Endothelial cell of umbilical vein (primary cell): ENCODE measurements around the gene ATXN7. TPM values are rescaled to one million over a fixed set of nuclear protein-coding genes. Genes with fewer than 3 reads are reported as not detected.

Source experiments
- BruUV-seq: library from RNA; stranded (reverse); fragments of 400-500 nt; replicated peaks from 2 replicates; lab custom pipeline; 2021; lab: Mats Ljungman, UMichigan
- CTCF ChIA-PET: fragments of 300-600, 350-600 bp; sonication (Branson Sonifier 250); formaldehyde crosslinking; loops from one replicate; lab custom pipeline; 2021; ENCODE audit warnings: antibody characterized with exemption, inconsistent platforms; lab: Charles Lee
- POLR2A ChIA-PET: fragments of 300-600, 350-600 bp; sonication (Branson Sonifier 250); formaldehyde crosslinking; loops from one replicate; lab custom pipeline; 2021; ENCODE audit warnings: antibody characterized with exemption, inconsistent platforms; lab: Charles Lee
- DNase-seq: peaks from one replicate; pipeline ENCODE4 v3.0.0-alpha.2; 2011; ENCODE audit warnings: low read depth, low spot score
- FAIRE-seq: peaks from 2 replicates; lab custom pipeline; 2011; peaks lifted over from hg19 to GRCh38; lab: Jason Lieb, UNC
- H2AFZ ChIP-seq: 2 replicates; pipeline ENCODE4 v1.6.0; 2012; ENCODE audit warnings: low read depth, low read length, control low read depth, inconsistent platforms
- H3K27ac ChIP-seq: 2 replicates; pipeline ENCODE4 v1.5.1; 2011; ENCODE audit warnings: low read depth, mild to moderate bottlenecking, control low read depth, low read length, moderate library complexity; ENCODE audit not compliant: insufficient read depth
- H3K27me3 ChIP-seq, 2 experiments: 2 replicates each; pipeline versions ENCODE4 v1.6.0 to v1.6.1; 2011; ENCODE audit warnings: low read length in 2 of 2, mixed read lengths in 1 of 2; ENCODE audit not compliant: control insufficient read depth in 2 of 2, insufficient read depth in 2 of 2
- H3K36me3 ChIP-seq, 2 experiments: 2 replicates in 1 of 2; 3 replicates in 1 of 2; pipeline ENCODE4 v1.5.1; 2011; ENCODE audit warnings: low read length in 2 of 2, mild to moderate bottlenecking in 1 of 2, moderate library complexity in 1 of 2; ENCODE audit not compliant: control insufficient read depth in 2 of 2, insufficient read depth in 2 of 2; ENCODE audit errors: extremely low read depth in 1 of 2
- H3K4me1 ChIP-seq: 3 replicates; pipeline ENCODE4 v1.5.1; 2011; ENCODE audit warnings: mild to moderate bottlenecking, low read length; ENCODE audit not compliant: control insufficient read depth, insufficient read depth; ENCODE audit errors: extremely low read depth
- H3K4me2 ChIP-seq: 2 replicates; pipeline ENCODE4 v1.6.1; 2011; ENCODE audit warnings: low read length, control low read depth, mixed read lengths; ENCODE audit not compliant: insufficient read depth
- H3K4me3 ChIP-seq, 3 experiments: fragments of 200-600 bp in 1 of 3; sonication (generic), shearing (Covaris generic) in 1 of 3; replicated peaks in 1 of 3; 2 replicates each; pipeline ENCODE4 v1.5.1; 2011 to 2016; ENCODE audit warnings: control low read depth in 3 of 3, low read length in 3 of 3, mild to moderate bottlenecking in 2 of 3, inconsistent platforms in 1 of 3, low read depth in 1 of 3, moderate library complexity in 1 of 3; ENCODE audit not compliant: insufficient read depth in 1 of 3
- H3K79me2 ChIP-seq: 2 replicates; pipeline ENCODE4 v1.6.0; 2012; ENCODE audit warnings: low read length, inconsistent platforms; ENCODE audit not compliant: control insufficient read depth, insufficient read depth
- H3K9ac ChIP-seq: replicated peaks from 2 replicates; pipeline ENCODE3; 2011; ENCODE audit warnings: low read length, control low read depth; ENCODE audit not compliant: insufficient read depth; ENCODE audit errors: extremely low read depth
- H3K9me1 ChIP-seq: replicated peaks from 3 replicates; pipeline ENCODE4 v1.6.0; 2011; ENCODE audit warnings: mild to moderate bottlenecking, low read length; ENCODE audit not compliant: control insufficient read depth, insufficient read depth; ENCODE audit errors: extremely low read depth
- H3K9me3 ChIP-seq: replicated peaks from 2 replicates; pipeline ENCODE4 v1.5.1; 2012; ENCODE audit warnings: low read length, inconsistent platforms; ENCODE audit not compliant: control insufficient read depth, insufficient read depth
- H4K20me1 ChIP-seq: replicated peaks from 2 replicates; pipeline ENCODE3; 2011; ENCODE audit warnings: mild to moderate bottlenecking, low read length; ENCODE audit not compliant: control insufficient read depth, insufficient read depth; ENCODE audit errors: extremely low read depth
- CTCF ChIP-seq, 2 donors: IDR thresholded peaks; 1 replicate in 1 of 2; 2 replicates in 1 of 2; pipeline ENCODE4 v1.5.1; 2011; ENCODE audit warnings: low read length in 2 of 2, mild to moderate bottlenecking in 2 of 2, moderate library complexity in 2 of 2, control low read depth in 1 of 2, inconsistent platforms in 1 of 2, low read depth in 1 of 2; ENCODE audit not compliant: insufficient read depth in 1 of 2; ENCODE audit errors: extremely low read depth in 1 of 2
- FOS ChIP-seq: IDR thresholded peaks from 2 replicates; pipeline ENCODE4 v1.6.1; 2011; ENCODE audit warnings: mild to moderate bottlenecking, low read length, moderate library complexity, borderline replicate concordance; ENCODE audit not compliant: insufficient read depth
- JUN ChIP-seq: IDR thresholded peaks from 2 replicates; pipeline ENCODE4 v1.6.1; 2011; ENCODE audit warnings: borderline replicate concordance, low read depth; ENCODE audit not compliant: insufficient read length, insufficient read depth
- POLR2A ChIP-seq: IDR thresholded peaks from 2 replicates; pipeline ENCODE4 v1.6.1; 2012; ENCODE audit warnings: low read depth, mild to moderate bottlenecking, control low read depth, low read length
- POLR2AphosphoS5 ChIP-seq: IDR thresholded peaks from 2 replicates; pipeline ENCODE4 v1.6.1; 2012; ENCODE audit warnings: low read depth, mild to moderate bottlenecking, control low read depth, low read length, moderate library complexity; ENCODE audit not compliant: insufficient read depth
- dilution Hi-C: fragments of 300-500 bp; cut with MboI; formaldehyde crosslinking; loops from one replicate; pipeline ENCODE4 v1.15.0; 2019; ENCODE audit warnings: low sequenced_read_pairs; ENCODE audit not compliant: extremely low pct_ligation_motif_present
- intact Hi-C: fragments of 100-400 bp; cut with micrococcal nuclease; formaldehyde crosslinking; loops from one replicate; pipeline ENCODE4 v1.10.0; 2022
- polyA plus RNA-seq, 4 experiments: library from polyadenylated mRNA; depleted of rRNA in 3 of 4; stranded (reverse) in 3 of 4; unstranded in 1 of 4; fragments of >200 nt; gene quantifications; 2 replicates each; pipeline versions ENCODE4 v1.2.1 to v1.2.3, GENCODE V29; 2011 to 2012; ENCODE audit warnings: missing spikeins in 1 of 4
- total RNA-seq: library from RNA; stranded (reverse); gene quantifications from 2 replicates; pipeline ENCODE4 v1.2.3, GENCODE V29; 2021
- TF ChIP-seq, protein P1 (sequence below): IDR thresholded peaks from 2 replicates; pipeline ENCODE4 v1.6.1; 2011; ENCODE audit not compliant: insufficient read depth, insufficient read length

Gene ATXN7
- total and polyA plus RNA-seq, 2 donors (not counting 3 experiments of a cell fraction or from before 2014, with no cell fraction given) = 21.2 to 34.7 TPM

DNA sequence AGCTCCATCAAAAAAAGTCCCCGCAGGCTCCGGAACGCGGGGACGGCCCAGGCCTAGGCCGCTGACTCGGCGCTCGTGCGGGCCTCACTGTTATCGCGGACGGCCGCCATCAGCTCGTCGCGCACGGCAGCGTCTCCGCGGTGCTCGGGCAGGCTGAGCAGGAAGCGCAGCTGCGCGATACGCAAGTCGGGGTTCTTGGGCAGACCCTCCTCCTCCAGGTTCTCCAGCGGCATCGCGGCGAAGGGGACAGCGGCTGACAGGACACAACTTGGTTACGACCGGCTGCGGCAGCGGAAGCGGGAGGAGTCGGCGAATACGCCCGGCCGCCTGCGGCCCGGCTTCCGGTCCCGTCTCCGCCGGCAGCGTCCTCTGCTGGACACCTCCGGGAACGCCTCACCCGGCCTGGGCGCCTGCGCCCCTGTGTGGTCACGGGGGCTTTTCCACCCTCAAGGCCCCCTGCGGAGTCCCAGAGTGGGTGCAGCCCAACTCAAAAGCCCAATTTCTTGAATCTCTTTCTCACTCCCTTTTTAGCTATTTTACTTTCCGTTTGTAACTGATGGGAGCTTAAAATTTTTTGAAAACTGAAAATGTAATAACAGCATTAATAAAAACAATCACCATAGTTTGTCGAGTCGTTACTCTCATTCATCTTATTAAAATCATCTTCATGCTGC, 159.7 kb downstream of the ATXN7 start, which contains the start of gene PSMD6:
PSMD6 (minus strand) TSS at position 308 of the 674 bp plus-strand sequence; CDS start at position 233, 75 bp downstream.
- ChIA-PET POLR2A (no interaction called here), CTCF (interaction anchor here (1.0 to 2.3 kb wide), 8 partner anchors 15 to 672 kb away, joined by 3 to 7 read pairs (median 4); partner anchors contain the start of gene PRICKLE2)
- peak within 1 kb of the TSS; percentile 94 for H3K9ac ChIP-seq
- BruUV-seq = no TSS peak
- H3K27me3 ChIP-seq = peaks cover 9 to 19% of the 10 kb centered on the region in 2 experiments
- H4K20me1 ChIP-seq = no peaks in the 10 kb centered on the region
- H3K4me2 ChIP-seq = peak within 1 kb of the TSS; percentile 79
- intact Hi-C loops (loop anchor here (1.0 to 2.0 kb wide), 3 partner anchors 166 to 674 kb away; no protein-coding TSS in a partner anchor), dilution Hi-C loops (no loop called here)
- TF ChIP-seq POLR2AphosphoS5 = peak; percentile 92
- TF ChIP-seq, protein P1, sequence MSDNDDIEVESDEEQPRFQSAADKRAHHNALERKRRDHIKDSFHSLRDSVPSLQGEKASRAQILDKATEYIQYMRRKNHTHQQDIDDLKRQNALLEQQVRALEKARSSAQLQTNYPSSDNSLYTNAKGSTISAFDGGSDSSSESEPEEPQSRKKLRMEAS = peak; percentile 60
- TF ChIP-seq CTCF (IDR thresholded peaks at IDR 0.05; ENCODE audit: extremely low read depth in 1 of 2, insufficient read depth in 1 of 2, low read depth in 1 of 2, low read length in 2 of 2) = peak; percentile 98 to 100
- TF ChIP-seq FOS = no peak
- TF ChIP-seq JUN = no peak
- TF ChIP-seq POLR2A = peak; percentile 83
- peaks cover 11% of the 10 kb centered on the region for H3K4me1 ChIP-seq
- DNase-seq (peak; percentile 91), FAIRE-seq (peak; percentile 88)
- peaks cover 2 to 9% of the 10 kb centered on the region in 2 experiments for H3K36me3 ChIP-seq
- H3K9me1 ChIP-seq = no peaks in the 10 kb centered on the region
- no peaks in the 10 kb centered on the region for H3K9me3 ChIP-seq
- H3K4me3 ChIP-seq = peak within 1 kb of the TSS; percentile 40 to 83 (median 72)
- peak within 1 kb of the TSS; percentile 61 for H3K27ac ChIP-seq
- peak within 1 kb of the TSS; percentile 86 for H2AFZ ChIP-seq
- H3K79me2 ChIP-seq = peaks cover 27% of the 10 kb centered on the region
